GM21390 (cell line): ENCODE measurements around the gene GUCY2D.
A peak's percentile ranks its signal among the peaks of the same experiment; 100 is the strongest.

Experiments used
- ATAC-seq: cut with Tn5 transposase; IDR thresholded peaks from one replicate; pipeline ENCODE4 v1.9.1; 2021; ENCODE audit not compliant: unreplicated experiment

GUCY2D gene

GRCh38 chr17:7989781-7990655 is 12.4 kb upstream of the GUCY2D start:
- ATAC-seq, result peak; percentile 72

- ATAC-seq, result no peak
Measured at GRCh38 chr17:7992516-7992915, 9.9 kb upstream of the GUCY2D start.

GRCh38 chr17:7992924-7993323 is 9.5 kb upstream of the GUCY2D start:
- no peak for ATAC-seq

- ATAC-seq, result no peak
Measured at GRCh38 chr17:7993972-7994589, 8.3 kb upstream of the GUCY2D start.

- no peak for ATAC-seq
Measured at GRCh38 chr17:7995724-7996123, 6.7 kb upstream of the GUCY2D start.

GRCh38 chr17:7997186-7997585 is 5.2 kb upstream of the GUCY2D start:
- ATAC-seq, result no peak

GRCh38 chr17:8002721-8003593 is 542 bp downstream of the GUCY2D start:
- no peak for ATAC-seq

GRCh38 chr17:8003594-8004181 is 1.3 kb downstream of the GUCY2D start:
- ATAC-seq, result no peak

GRCh38 chr17:8004899-8005298 is 2.5 kb downstream of the GUCY2D start:
- no peak for ATAC-seq

GRCh38 chr17:8005357-8005756 is 2.9 kb downstream of the GUCY2D start:
- no peak for ATAC-seq

- no peak for ATAC-seq
Measured at GRCh38 chr17:8005967-8006730, 3.7 kb downstream of the GUCY2D start.

- ATAC-seq, result no peak
Measured at GRCh38 chr17:8006836-8007680, 4.6 kb downstream of the GUCY2D start.

- ATAC-seq, result no peak
Measured at GRCh38 chr17:8007836-8008235, 5.4 kb downstream of the GUCY2D start.

GRCh38 chr17:8012045-8012580 is 9.7 kb downstream of the GUCY2D start:
- no peak for ATAC-seq

- no peak for ATAC-seq
Measured at GRCh38 chr17:8012996-8013640, 10.7 kb downstream of the GUCY2D start.

- ATAC-seq, result no peak
Measured at GRCh38 chr17:8013731-8014557, 11.5 kb downstream of the GUCY2D start.

GRCh38 chr17:8014558-8014850 is 12.1 kb downstream of the GUCY2D start:
- no peak for ATAC-seq
